Measurements from ENCODE around the gene DDX49.

Gene DDX49, protein sequence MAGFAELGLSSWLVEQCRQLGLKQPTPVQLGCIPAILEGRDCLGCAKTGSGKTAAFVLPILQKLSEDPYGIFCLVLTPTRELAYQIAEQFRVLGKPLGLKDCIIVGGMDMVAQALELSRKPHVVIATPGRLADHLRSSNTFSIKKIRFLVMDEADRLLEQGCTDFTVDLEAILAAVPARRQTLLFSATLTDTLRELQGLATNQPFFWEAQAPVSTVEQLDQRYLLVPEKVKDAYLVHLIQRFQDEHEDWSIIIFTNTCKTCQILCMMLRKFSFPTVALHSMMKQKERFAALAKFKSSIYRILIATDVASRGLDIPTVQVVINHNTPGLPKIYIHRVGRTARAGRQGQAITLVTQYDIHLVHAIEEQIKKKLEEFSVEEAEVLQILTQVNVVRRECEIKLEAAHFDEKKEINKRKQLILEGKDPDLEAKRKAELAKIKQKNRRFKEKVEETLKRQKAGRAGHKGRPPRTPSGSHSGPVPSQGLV

DNA sequence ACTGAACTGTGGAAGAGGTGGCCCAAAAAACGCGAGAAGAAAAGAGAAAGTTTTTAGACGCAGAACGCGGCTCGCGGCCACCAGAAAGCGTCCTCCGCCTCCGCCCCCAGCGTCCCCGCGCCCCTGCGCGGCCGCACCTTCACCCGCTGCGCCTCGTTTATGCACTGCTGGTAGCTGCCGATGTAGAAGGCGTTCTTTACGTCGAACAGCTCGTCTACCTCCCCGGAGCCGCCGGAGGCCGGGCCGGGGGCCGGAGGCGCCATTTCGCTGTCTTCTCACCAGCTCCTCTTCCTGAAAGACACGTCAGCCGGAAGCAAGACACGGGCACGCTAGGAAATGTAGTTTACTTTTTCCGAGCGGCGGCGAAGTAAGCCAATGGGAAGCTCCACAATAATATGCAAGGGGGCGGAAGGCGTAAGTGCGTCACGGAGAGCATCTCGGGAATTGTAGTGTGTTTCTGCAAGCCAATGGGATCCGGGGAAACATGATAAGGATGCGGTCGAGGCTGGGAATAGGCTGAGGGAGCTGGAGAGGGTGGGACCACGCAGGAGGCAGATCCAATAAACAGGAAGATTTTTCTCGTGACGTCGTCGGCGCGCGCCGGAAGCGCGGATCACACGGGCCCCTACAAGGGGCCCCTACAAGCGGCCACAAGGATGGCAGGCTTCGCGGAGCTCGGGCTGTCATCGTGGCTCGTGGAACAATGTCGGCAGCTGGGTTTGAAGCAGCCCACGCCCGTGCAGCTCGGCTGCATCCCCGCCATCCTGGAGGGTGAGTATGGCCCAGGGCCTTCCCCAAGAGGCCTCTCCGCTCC lies at the start of gene DDX49, which contains the start of gene COPE:
Gene DDX49 (plus strand): TSS at position 630 of the 814 bp plus-strand sequence. CDS start 27 bp downstream, at position 657.
Gene COPE (minus strand): TSS at position 302 of the 814 bp plus-strand sequence. CDS start 39 bp downstream, at position 263.
- in situ Hi-C loops (cut with MboI; ENCODE audit: low sequenced_read_pairs) = no loop called here

DNA sequence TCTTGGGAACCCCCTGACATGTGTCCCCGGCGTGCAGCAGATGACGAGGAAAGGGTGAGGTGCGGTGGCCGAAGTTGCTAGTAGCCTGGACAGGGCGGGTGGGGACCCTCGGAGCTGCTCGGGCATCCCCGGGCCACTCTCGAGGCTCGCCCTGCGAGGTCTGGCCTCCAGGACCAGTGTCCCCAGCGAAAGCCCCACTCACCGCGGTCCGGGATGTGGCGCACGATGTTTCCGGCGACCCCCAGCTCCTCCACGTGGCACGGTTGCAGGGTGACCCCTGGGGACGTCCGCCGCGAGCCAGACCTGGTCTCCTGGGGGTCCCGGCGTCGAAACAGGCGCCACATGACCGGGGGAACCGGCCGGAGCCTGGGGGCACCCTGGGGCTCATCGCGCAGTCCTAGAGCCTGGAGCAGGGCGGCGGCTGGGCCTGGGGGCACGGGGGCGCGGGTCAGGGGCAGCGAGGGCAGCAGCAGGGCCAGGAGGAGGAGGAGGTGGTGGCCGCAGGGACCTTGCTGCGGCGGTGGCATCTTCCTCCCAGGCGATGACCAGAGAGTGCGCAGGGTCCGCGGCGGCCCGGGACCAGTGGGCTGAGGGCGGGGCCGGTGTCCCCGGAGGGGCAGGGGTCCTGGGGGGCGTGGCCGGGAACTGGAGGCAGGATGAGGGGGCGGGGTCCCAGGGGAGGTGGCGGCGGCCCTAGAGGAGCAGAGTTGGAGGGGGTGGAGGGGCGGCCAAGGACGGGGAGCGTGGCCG lies 49.6 kb upstream of the DDX49 start:
- in situ Hi-C loops (cut with MboI; ENCODE audit: low sequenced_read_pairs) = no loop called here

DNA sequence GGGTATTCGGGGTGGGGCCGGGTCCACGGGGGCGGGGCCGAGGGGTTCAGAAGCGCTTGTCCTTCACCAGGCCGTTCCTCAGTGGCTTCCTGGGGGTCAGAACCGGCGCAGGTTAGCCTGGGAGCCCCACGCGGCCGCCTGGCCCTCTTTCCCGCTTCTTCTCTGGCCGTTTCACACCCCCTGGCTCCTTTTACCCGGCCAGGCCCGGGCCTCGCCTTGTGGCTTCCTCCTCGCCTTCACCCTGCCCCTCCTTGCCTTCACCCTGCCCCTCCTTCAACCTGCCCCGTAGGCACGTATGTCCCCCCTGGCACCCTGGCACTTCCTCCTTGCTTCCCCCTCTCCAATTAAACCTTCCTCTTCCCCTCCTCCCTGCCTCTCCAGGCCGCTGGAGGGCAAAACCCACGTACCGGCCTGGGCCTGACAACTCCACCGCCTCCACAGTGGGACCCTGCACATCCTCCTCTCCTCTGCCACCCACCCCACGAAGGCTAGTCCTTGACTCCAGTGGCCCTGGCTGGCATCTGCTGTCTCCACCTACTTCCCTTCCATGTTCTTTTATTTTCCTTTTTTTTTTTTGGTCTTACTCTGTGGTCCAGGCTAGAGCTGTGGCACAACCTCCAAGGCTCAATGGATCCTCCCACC lies 48.9 kb upstream of the DDX49 start:
- in situ Hi-C loops (cut with MboI; ENCODE audit: low sequenced_read_pairs) = no loop called here

DNA sequence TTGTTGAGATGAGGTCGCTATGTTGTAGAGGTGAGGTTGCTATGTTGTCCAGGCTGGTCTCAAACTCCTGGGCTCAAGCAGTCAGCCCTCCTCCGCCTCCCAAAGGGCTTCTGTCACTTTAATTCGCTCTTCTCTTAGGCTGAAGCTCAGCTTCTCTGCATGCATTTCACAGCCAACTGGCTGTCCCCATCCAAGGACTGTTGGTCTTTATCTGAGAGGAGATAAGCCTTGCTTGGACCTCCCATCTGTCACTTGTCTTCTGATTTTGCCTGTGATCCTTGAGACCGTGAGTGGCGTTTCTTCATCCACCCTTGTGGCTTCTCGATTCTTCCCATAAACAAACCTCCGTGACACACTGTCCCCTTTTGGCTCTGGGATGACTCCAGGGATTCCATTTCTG lies 48.0 kb upstream of the DDX49 start:
- in situ Hi-C loops (cut with MboI; ENCODE audit: low sequenced_read_pairs) = no loop called here

DNA sequence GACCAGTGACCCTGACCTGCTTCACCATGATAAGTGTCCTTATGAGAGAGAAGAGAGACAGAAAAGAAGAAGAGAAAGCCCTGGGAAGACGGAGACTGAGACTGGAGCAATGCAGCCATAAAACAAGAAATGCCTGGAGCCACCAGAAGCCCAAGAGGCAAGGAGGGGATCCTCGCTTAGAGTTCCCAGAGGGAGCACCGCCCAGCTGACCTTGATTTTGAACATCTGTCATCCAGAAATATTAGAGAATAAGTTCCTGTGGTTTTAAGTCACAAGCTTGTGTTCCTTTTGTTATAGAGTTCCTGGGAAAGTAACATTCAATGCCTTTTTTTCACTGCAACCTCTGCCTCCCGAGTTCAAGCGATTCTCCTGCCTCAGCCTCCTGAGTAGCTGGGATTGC lies 43.8 kb upstream of the DDX49 start:
- in situ Hi-C loops (cut with MboI; ENCODE audit: low sequenced_read_pairs) = no loop called here

DNA sequence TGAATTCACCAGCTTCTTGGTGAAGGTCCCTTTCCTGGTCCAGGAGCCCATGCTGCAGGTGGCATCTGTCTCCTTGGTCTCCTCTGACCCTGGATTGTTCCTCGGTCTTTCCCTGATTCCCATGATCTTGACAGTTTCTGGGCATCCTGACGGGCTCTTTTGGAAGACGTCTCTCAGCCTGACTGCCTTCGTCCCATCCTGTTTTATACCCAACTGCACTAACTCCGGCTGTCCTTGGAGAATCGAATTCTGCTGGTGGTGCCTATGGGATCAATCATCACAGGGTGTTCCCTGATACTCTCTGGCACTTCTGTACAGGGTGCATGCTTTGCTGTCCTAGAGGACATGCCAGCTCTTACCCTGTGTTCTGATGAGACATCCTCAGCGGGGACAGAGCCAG lies 42.6 kb upstream of the DDX49 start:
- in situ Hi-C loops (cut with MboI; ENCODE audit: low sequenced_read_pairs) = no loop called here

DNA sequence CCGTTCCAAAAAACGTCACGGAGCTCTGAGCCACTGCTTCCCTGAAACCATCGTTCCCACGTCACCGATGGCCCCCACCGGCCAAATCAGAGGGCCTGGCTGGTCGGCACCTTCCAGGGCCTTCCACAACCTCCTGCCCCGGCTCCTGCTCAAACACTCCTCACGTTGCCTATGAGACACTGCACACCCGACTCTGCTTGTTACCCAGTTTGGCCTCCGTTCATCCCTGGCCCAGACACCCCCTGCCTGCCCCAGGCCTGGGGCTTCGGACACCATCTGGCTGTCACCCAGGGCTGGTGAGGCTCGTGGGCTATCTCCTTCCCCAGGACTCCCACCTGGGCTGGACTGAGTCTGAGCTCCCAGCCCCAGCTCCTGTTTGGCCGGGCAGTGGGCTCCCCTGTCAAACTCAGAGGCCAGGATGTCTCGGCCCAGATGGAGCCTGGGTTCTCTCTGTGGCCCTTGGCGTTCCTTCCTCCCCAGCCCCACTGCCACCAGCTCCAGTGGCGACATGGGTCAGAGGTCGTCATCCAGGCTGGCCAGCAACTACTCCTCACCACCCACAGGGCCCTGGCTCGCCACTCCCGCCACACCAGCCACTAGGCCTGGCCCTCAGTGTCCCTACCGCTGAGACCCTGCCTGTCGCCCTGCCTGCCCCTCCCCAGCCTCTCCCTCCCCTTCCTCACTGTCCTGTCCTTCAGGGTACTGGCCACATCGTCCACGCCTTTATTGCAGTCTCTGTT lies 41.3 kb upstream of the DDX49 start:
- in situ Hi-C loops (cut with MboI; ENCODE audit: low sequenced_read_pairs) = no loop called here

DNA sequence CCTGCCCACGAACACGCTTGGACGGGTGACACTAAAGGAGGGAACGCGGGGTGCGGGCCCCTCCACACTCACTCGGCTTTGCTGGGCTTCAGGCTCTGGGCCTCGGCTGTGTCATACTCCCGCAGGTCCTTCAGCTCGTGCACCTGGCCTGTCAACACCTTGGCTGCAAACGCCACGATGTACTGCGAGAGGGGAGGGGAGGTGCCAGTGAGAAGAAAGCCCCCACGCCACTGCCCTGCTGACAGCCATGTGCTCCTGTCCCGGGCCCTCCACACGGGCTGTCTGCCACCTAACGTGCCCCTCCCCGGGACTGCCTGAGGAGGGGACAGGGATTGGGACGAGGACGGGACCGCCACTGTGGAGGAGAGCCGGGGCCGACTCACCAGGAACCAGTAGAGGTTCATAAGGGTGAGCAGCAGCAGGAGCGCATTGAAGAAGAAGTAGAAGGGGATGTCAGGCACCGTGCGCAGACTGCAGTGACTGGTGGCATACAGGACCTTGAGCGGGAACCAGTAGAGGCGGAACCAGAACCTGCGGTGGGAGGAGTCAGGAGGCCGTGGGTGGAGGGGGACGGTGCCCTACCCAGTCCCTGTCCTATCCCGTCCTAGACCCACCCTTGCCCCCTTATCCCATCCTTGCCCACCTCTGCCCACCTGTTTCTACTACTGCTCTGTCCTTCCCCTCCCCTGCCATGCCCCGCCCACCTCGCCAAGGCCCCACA lies 40.5 kb upstream of the DDX49 start:
- in situ Hi-C loops (cut with MboI; ENCODE audit: low sequenced_read_pairs) = no loop called here

DNA sequence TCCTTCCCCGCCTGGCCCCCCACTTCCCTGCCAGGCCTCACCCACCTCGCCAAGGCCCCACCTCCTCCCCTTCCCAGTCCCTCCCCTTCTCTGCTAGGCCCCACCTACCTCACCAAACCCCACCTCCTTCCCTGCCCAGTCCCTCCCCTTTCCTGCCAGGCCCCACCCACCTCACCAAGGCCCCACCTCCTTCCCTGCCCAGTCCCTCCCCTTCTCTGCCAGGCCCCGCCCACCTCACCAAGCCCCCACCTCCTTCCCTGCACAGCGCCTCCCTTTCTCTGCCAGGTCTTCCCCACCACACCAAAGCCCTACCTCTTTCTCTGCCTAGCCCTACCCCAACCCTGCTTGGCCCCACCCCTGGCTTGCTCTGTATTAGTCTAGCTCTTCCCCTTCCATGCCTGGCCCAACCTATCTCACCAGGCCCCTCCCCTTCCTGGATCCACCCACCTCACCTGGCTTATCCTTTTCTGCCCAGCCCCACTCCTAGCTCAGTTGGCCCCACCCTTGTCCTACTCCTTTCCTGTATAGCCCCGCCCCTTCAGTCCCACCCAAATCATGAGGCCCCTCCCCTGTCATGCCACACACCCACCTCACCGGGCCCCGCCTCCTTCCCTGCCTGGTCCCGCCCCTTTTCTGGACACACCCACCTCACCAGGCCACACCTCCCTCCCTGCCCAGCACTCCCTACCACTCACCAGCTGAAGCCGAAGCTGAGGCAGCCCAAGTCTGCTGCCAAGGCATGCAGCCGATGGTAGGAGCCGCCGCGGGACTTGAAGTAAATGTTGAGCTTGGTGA lies 39.7 kb upstream of the DDX49 start:
- in situ Hi-C loops (cut with MboI; ENCODE audit: low sequenced_read_pairs) = no loop called here

DNA sequence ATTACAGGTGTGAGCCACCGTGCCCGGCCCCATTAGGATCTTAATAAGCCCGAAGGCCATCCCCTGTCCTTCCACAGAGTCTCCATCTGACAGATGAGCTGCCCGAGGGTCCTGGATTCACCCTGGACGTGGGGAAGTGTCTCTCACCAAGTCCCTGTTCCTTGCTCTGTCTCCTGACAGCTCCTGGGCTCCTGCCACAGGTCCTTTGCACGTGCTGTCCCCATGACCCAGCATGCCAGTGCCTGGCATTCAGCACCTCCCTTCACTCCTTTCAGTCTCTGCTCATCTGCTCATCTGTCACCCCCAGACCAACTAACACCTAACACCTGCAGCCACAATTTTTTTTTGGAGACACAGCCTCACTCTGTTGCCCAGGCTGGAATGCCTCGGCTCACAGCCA lies 38.0 kb upstream of the DDX49 start:
- in situ Hi-C loops (cut with MboI; ENCODE audit: low sequenced_read_pairs) = no loop called here

DNA sequence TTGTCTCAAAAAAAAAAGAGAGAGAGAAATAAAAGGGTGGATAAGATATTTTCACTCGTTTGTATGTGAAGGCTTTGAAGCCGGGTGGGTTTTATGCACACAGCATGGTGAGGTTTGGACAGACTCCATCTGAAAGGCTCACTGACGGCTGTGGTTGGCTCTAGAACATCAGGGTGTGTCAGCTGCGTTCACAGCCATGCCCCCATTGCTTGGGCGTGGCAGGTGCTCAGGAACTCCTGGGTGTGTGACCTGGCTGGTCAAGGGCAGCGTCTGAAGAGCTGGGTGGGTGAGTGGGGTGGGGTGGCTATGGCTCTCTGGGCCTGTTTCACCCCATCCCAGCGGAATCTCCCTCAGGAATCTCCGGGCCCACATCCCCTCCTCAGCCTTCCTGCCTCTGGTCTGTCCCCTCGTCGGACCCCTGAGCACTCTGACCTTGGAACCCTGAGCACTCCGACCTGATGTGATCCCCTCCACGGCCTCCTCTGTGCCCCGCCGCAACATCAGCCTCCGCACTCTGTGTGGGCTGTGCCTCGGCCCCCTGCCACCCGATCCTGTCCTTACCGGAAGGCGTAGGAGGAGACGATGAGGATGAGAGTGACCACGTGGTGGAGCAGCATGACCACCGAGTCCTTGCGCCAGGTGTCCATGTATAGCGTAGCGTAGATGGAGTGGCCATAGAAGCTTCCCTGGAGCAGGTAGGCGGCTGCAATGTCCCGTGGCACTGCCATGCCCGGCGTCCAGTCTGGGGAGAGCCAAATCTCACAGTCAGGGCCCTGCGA lies 35.8 kb upstream of the DDX49 start:
- in situ Hi-C loops (cut with MboI; ENCODE audit: low sequenced_read_pairs) = no loop called here

DNA sequence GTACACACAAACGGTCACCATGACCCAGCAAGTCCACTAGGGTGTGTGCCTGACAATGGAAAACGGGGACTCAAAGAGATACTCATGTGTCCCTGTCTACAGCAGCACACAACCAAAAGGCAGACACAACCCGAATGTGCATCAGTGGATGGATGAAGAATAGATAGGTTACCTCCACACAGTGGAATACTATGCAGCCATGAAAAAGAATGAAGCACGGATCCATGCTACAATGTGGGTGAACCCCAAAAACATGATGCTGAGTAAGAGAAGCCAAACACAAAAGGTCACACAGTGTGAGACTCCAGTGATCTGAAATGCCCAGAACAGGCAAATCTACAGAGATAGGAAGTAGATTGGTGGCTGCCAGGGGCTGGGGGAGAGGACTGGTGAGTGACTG lies 32.5 kb upstream of the DDX49 start:
- in situ Hi-C loops (cut with MboI; ENCODE audit: low sequenced_read_pairs) = no loop called here

DNA sequence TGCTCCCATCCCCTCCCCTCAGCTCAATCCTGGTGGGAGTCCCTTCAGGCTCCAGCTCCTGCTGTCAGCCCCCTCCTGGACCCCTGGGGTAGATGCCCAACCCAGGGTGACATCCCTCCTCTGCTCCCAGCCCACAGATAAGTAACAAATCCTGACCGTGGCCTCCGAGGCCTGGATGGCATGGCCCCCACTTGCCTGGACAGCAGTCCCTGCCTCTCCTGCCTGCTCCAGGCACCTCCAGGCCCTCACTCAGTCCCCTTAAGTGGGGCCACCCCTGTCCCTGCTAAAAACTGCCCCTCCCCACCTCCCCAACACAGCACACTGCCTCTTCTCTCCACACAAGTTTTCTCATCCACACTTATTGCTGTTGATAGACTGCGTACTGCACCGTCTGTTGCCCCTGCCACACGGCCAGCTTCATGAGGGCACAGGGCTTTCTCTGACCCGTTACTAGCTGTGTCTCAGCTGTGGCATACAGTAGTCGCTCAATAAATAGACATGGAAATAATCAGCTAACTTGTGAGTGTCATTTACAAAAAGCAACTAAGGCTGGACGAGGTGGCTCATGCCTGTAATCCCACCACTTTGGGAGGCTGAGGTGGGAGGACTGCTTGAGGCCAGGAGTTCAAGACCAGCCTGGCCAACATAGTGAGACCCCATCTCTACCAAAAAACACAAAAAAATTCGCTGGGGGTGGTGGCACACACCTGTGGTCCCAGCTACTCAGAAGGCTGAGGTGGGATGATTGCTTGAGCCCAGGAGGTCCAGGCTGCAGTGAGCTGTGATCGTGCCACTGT lies 29.4 kb upstream of the DDX49 start:
- in situ Hi-C loops (cut with MboI; ENCODE audit: low sequenced_read_pairs) = no loop called here

DNA sequence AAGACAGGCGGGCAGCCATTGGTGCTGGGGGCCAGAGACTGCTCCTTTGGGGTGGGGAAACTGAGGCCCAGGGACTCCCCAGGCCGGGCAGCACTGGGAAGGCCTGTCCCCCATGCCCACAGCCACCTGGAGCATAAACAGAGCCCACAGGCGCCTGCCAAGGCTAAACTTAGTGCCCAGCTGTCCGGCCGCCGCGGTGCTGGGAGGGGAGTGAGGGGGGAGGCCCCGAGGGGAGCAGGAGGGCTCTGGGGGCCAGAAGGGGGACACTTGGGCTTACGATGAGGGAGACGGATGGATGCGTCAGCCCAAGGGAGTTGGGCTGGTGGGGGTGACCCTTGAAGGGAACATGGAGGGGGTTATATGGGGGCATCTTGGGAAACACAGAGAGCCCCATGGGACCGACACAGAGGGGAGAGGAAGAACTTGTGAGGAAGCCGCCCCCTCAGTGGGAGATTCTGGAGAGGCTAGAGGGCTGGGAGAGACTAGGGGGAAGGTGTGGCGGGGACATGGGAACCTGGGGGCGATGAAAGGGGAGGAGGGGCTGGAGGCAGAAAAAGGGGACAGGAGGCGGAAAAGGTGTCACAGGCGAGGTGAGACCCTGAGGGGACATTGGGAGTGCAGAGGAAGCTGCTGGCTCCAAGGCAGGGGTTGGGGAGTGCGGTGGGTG lies 25.8 kb upstream of the DDX49 start:
- in situ Hi-C loops (cut with MboI; ENCODE audit: low sequenced_read_pairs) = no loop called here

DNA sequence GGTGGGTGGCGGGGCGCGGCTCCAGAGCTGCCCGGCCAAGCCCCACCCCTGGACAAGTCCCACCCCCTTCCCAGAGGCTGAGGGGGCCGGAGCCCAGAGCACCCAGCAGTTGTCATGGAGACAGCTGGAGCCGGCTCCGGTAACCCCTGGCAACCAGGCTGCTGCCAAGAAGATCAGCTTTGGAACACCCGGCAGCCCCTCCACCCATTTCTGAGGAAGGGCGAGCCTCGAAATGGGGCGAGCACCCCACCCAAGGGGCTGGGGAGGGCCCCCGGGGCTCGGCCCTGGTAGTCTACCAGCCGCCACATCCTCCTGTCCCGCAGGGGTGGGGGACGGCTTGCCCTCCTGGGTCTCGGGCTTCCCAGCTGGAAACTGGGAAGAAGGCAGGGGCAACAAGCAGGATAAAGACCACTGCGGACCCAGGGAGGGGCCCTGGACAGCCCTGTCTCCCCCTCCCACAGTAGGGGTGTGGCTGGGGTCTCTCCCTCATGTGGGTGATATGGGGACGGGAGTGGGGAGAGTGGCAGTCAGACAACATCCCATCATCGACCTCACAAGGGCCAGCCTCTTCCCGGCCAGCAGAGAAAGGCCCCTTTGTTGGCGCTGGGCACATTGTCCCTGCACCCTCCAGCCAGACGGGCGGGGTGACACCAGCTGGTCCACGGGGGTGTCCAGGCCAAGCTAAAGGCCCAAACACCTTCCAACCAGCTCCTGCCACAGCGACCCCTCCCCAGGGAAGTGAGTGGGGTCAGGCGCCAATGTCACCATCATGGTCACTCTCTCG lies 25.1 kb upstream of the DDX49 start:
- in situ Hi-C loops (cut with MboI; ENCODE audit: low sequenced_read_pairs) = no loop called here
